HepG2 (cell line): Measurements from ENCODE around the gene CD320. TPM values are rescaled to one million over a fixed set of nuclear protein-coding genes. Genes with fewer than 3 reads are reported as not detected.

Source experiments
- ARNT2 ChIP-seq: sonication (generic); formaldehyde crosslinking; IDR thresholded peaks from 2 replicates; pipeline ENCODE4 v1.8.0; 2022; ENCODE audit warnings: mild to moderate bottlenecking, low read depth, missing genetic modification reagents, moderate library complexity
- GATAD1 ChIP-seq: IDR thresholded peaks from 2 replicates; pipeline ENCODE4 v1.6.1; 2016; ENCODE audit warnings: missing genetic modification reagents, missing compliant biosample characterization
- GATAD2A ChIP-seq: IDR thresholded peaks from 2 replicates; pipeline ENCODE4 v1.6.1; 2016
- NFATC3 ChIP-seq: sonication (generic); formaldehyde crosslinking; IDR thresholded peaks from 2 replicates; pipeline ENCODE4 v1.5.1; 2020; ENCODE audit warnings: mild to moderate bottlenecking, missing genetic modification reagents
- ZBTB38 ChIP-seq: sonication (generic); formaldehyde crosslinking; IDR thresholded peaks from 2 replicates; pipeline ENCODE4 v1.5.1; 2020; ENCODE audit warnings: mild to moderate bottlenecking, missing genetic modification reagents
- ZNF124 ChIP-seq: sonication (generic); formaldehyde crosslinking; IDR thresholded peaks from 2 replicates; pipeline ENCODE4 v1.4.0; 2020; ENCODE audit warnings: missing genetic modification reagents
- ZNF616 ChIP-seq: sonication (generic); formaldehyde crosslinking; IDR thresholded peaks from 2 replicates; pipeline ENCODE4 v1.5.0; 2020; ENCODE audit warnings: low read depth, mild to moderate bottlenecking, missing genetic modification reagents
- ZNF747 ChIP-seq: sonication (generic); formaldehyde crosslinking; IDR thresholded peaks from 2 replicates; pipeline ENCODE4 v1.8.1; 2023; ENCODE audit warnings: missing genetic modification reagents, mild to moderate bottlenecking, borderline replicate concordance
- polyA plus RNA-seq, 8 experiments: library from polyadenylated mRNA; depleted of rRNA in 3 of 8; stranded (reverse) in 7 of 8; unstranded in 1 of 8; fragments of >200 nt; fragmentation: Illumina TruSeq in 4 of 8; extraction: Trizol in 4 of 8; gene quantifications; 2 replicates each; pipeline versions ENCODE4 v1.2.1 to v1.2.3, GENCODE V29; 2011 to 2016; ENCODE audit warnings: low read depth in 4 of 8, missing spikeins in 1 of 8, mixed read lengths in 1 of 8; ENCODE audit not compliant: insufficient read depth in 1 of 8
- total RNA-seq, 5 experiments: library from RNA; depleted of rRNA; stranded (reverse); fragments of >200 nt; fragmentation: Illumina TruSeq; extraction: Trizol; gene quantifications; 2 replicates each; pipeline ENCODE4 v1.2.3, GENCODE V29; 2016; ENCODE audit warnings: low read depth in 1 of 5
- TF ChIP-seq, protein P1 (sequence below): sonication (generic); formaldehyde crosslinking; IDR thresholded peaks from 2 replicates; pipeline ENCODE4 v1.4.0; 2020; ENCODE audit warnings: missing genetic modification reagents
- TF ChIP-seq, protein P2 (sequence below): sonication (generic); formaldehyde crosslinking; IDR thresholded peaks from 2 replicates; pipeline ENCODE4 v1.8.0; 2023; ENCODE audit warnings: mild to moderate bottlenecking, missing genetic modification reagents
- TF ChIP-seq, protein P3 (sequence below): sonication (generic); formaldehyde crosslinking; IDR thresholded peaks from 2 replicates; pipeline ENCODE4 v1.5.0; 2020; ENCODE audit warnings: mild to moderate bottlenecking, missing genetic modification reagents, borderline replicate concordance
- TF ChIP-seq, protein P4 (sequence below): sonication (generic); formaldehyde crosslinking; IDR thresholded peaks from 2 replicates; pipeline ENCODE4 v1.9.0; 2021; ENCODE audit warnings: missing genetic modification reagents, mild to moderate bottlenecking, borderline replicate concordance
- TF ChIP-seq, protein P5 (sequence below): sonication (generic); formaldehyde crosslinking; IDR thresholded peaks from 2 replicates; pipeline ENCODE4 v1.4.0; 2020; ENCODE audit warnings: low read depth, missing genetic modification reagents

CD320 gene
- total and polyA plus RNA-seq, 2 of the 13 experiments (the other 11 are each of a cell fraction or from before 2014, with no cell fraction given) = 83.1 to 99.9 TPM

DNA sequence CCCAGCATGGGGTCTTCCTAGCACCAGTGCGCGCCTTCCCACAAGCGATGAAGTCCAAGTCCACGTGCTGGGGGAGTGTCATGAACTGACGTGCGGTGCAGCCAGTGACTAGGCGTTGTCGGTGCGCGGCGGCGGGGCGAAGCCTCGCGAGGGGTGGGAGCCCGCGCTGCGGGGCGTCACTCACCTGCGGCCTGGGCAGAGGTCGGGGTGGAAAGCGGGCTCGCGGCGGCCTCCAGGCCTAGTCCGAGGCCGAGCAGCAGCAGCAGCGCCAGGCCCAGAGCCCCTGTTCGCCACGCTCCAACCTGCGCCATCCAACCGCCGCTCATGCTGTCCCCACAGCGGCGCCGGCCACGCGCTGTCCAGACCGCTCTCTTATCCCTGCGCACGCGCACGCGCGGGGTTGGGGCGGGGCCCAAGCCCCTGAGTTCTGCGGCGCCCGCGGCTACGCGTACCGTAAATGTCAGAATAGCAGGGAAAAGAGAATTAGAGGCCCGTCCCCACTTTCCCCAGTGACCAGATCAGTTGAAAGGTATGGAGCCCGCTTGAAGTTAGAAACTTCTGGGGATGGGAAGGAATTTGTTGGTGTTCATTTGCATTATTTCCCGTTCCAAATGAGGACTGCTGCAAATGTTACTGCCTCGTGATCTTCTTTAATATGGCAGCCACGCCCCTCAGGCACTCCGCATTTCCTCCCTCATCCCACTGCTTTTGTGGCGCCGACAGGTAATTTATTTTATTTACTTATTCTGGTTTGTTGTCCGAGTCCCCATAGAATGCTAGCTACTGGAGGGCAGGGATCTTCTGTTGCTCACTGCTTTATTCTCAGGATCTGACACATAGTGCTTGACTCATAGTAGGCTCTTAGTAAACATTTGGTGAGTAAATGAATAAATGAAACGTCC lies at the start of gene CD320 (continued):
- TF ChIP-seq ARNT2 (CRISPR knock-in tag) = peak; percentile 97
- no peak; the same call in 1 of the 2 replicates for TF ChIP-seq GATAD2A
- TF ChIP-seq, protein P1, sequence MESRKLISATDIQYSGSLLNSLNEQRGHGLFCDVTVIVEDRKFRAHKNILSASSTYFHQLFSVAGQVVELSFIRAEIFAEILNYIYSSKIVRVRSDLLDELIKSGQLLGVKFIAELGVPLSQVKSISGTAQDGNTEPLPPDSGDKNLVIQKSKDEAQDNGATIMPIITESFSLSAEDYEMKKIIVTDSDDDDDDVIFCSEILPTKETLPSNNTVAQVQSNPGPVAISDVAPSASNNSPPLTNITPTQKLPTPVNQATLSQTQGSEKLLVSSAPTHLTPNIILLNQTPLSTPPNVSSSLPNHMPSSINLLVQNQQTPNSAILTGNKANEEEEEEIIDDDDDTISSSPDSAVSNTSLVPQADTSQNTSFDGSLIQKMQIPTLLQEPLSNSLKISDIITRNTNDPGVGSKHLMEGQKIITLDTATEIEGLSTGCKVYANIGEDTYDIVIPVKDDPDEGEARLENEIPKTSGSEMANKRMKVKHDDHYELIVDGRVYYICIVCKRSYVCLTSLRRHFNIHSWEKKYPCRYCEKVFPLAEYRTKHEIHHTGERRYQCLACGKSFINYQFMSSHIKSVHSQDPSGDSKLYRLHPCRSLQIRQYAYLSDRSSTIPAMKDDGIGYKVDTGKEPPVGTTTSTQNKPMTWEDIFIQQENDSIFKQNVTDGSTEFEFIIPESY (CRISPR knock-in tag) = peak; percentile 44; the same call in 1 of the 2 replicates
- TF ChIP-seq, protein P2, sequence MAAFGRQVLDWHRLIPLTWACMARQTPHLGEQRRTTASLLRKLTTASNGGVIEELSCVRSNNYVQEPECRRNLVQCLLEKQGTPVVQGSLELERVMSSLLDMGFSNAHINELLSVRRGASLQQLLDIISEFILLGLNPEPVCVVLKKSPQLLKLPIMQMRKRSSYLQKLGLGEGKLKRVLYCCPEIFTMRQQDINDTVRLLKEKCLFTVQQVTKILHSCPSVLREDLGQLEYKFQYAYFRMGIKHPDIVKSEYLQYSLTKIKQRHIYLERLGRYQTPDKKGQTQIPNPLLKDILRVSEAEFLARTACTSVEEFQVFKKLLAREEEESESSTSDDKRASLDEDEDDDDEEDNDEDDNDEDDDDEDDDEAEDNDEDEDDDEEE = no peak
- TF ChIP-seq ZBTB38 (CRISPR knock-in tag) = peak; percentile 85
- TF ChIP-seq ZNF616 (CRISPR knock-in tag) = 0 out of 2 replicates have a peak, but pooled peaks have one; percentile 66
- peak; percentile 75; the same call in 1 of the 2 replicates for TF ChIP-seq GATAD1 (CRISPR knock-in tag)
- TF ChIP-seq, protein P3, sequence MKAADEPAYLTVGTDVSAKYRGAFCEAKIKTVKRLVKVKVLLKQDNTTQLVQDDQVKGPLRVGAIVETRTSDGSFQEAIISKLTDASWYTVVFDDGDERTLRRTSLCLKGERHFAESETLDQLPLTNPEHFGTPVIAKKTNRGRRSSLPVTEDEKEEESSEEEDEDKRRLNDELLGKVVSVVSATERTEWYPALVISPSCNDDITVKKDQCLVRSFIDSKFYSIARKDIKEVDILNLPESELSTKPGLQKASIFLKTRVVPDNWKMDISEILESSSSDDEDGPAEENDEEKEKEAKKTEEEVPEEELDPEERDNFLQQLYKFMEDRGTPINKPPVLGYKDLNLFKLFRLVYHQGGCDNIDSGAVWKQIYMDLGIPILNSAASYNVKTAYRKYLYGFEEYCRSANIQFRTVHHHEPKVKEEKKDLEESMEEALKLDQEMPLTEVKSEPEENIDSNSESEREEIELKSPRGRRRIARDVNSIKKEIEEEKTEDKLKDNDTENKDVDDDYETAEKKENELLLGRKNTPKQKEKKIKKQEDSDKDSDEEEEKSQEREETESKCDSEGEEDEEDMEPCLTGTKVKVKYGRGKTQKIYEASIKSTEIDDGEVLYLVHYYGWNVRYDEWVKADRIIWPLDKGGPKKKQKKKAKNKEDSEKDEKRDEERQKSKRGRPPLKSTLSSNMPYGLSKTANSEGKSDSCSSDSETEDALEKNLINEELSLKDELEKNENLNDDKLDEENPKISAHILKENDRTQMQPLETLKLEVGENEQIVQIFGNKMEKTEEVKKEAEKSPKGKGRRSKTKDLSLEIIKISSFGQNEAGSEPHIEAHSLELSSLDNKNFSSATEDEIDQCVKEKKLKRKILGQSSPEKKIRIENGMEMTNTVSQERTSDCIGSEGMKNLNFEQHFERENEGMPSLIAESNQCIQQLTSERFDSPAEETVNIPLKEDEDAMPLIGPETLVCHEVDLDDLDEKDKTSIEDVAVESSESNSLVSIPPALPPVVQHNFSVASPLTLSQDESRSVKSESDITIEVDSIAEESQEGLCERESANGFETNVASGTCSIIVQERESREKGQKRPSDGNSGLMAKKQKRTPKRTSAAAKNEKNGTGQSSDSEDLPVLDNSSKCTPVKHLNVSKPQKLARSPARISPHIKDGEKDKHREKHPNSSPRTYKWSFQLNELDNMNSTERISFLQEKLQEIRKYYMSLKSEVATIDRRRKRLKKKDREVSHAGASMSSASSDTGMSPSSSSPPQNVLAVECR (CRISPR knock-in tag) = peak; percentile 96
- TF ChIP-seq, protein P4, sequence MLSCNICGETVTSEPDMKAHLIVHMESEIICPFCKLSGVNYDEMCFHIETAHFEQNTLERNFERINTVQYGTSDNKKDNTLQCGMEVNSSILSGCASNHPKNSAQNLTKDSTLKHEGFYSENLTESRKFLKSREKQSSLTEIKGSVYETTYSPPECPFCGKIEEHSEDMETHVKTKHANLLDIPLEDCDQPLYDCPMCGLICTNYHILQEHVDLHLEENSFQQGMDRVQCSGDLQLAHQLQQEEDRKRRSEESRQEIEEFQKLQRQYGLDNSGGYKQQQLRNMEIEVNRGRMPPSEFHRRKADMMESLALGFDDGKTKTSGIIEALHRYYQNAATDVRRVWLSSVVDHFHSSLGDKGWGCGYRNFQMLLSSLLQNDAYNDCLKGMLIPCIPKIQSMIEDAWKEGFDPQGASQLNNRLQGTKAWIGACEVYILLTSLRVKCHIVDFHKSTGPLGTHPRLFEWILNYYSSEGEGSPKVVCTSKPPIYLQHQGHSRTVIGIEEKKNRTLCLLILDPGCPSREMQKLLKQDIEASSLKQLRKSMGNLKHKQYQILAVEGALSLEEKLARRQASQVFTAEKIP (CRISPR knock-in tag) = no peak
- TF ChIP-seq ZNF124 (CRISPR knock-in tag) = peak; percentile 20; the same call in 1 of the 2 replicates
- TF ChIP-seq ZNF747 (CRISPR knock-in tag) = peak; percentile 93
- TF ChIP-seq, protein P5, sequence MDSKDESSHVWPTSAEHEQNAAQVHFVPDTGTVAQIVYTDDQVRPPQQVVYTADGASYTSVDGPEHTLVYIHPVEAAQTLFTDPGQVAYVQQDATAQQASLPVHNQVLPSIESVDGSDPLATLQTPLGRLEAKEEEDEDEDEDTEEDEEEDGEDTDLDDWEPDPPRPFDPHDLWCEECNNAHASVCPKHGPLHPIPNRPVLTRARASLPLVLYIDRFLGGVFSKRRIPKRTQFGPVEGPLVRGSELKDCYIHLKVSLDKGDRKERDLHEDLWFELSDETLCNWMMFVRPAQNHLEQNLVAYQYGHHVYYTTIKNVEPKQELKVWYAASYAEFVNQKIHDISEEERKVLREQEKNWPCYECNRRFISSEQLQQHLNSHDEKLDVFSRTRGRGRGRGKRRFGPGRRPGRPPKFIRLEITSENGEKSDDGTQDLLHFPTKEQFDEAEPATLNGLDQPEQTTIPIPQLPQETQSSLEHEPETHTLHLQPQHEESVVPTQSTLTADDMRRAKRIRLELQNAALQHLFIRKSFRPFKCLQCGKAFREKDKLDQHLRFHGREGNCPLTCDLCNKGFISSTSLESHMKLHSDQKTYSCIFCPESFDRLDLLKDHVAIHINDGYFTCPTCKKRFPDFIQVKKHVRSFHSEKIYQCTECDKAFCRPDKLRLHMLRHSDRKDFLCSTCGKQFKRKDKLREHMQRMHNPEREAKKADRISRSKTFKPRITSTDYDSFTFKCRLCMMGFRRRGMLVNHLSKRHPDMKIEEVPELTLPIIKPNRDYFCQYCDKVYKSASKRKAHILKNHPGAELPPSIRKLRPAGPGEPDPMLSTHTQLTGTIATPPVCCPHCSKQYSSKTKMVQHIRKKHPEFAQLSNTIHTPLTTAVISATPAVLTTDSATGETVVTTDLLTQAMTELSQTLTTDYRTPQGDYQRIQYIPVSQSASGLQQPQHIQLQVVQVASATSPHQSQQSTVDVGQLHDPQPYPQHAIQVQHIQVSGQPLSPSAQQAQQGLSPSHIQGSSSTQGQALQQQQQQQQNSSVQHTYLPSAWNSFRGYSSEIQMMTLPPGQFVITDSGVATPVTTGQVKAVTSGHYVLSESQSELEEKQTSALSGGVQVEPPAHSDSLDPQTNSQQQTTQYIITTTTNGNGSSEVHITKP (CRISPR knock-in tag) = no peak
- no peak for TF ChIP-seq NFATC3 (CRISPR knock-in tag)
